Activated CD8-positive, alpha-beta T cell treated with anti-CD3 and anti-CD28 coated beads for 36 hours (primary cell): Measurements from ENCODE around the gene SRBD1. TPM values are rescaled to one million over a fixed set of nuclear protein-coding genes. Genes with fewer than 3 reads are reported as not detected.

Experiments
- ATAC-seq: fragments of 200-7000 bp; cut with Tn5 transposase; one replicate; pipeline ENCODE4 v1.10.0; 2021; ENCODE audit warnings: mild to moderate bottlenecking, moderate library complexity
- CTCF ChIA-PET: fragments of 350-600 bp; sonication (Branson Sonifier 250); formaldehyde crosslinking; loops from one replicate; lab custom pipeline; 2021; ENCODE audit warnings: antibody characterized with exemption; lab: Charles Lee
- POLR2A ChIA-PET: fragments of 350-600 bp; sonication (Branson Sonifier 250); formaldehyde crosslinking; loops from one replicate; lab custom pipeline; 2021; ENCODE audit warnings: antibody characterized with exemption; lab: Charles Lee
- DNase-seq: peaks from one replicate; pipeline ENCODE4 v3.0.0-alpha.2; 2020
- H3K27ac Mint-ChIP-seq: one replicate; pipeline ENCODE4 v1.8.0; 2021; ENCODE audit warnings: mild to moderate bottlenecking, mixed read lengths
- H3K27me3 Mint-ChIP-seq: one replicate; pipeline ENCODE4 v1.8.0; 2021; ENCODE audit warnings: mixed read lengths
- H3K36me3 Mint-ChIP-seq: one replicate; pipeline ENCODE4 v1.8.0; 2021; ENCODE audit warnings: low read depth, mixed read lengths
- H3K4me1 Mint-ChIP-seq: one replicate; pipeline ENCODE4 v1.8.0; 2021; ENCODE audit warnings: low read depth, mixed read lengths
- H3K4me3 Mint-ChIP-seq: one replicate; pipeline ENCODE4 v1.8.0; 2021; ENCODE audit warnings: mild to moderate bottlenecking, moderate library complexity, mixed read lengths
- H3K9me3 Mint-ChIP-seq: one replicate; pipeline ENCODE4 v1.8.0; 2021; ENCODE audit warnings: mixed read lengths
- CTCF ChIP-seq: fragments of 200-600 bp; IDR thresholded peaks from one replicate; pipeline ENCODE4 v1.8.0; 2022; ENCODE audit warnings: antibody characterized with exemption, mild to moderate bottlenecking
- intact Hi-C: fragments of 100-400 bp; cut with micrococcal nuclease; formaldehyde crosslinking; loops from one replicate; pipeline ENCODE4 v1.10.0; 2022
- total RNA-seq, 2 experiments: library from RNA; stranded (reverse); gene quantifications; one replicate each; pipeline ENCODE4 v1.2.3, GENCODE V29; 2021

SRBD1 gene
- total RNA-seq, 2 experiments from 2014 or later, result 14.8 to 21.7 TPM

GRCh38 chr2:45622336-45623075 lies 11.4 kb upstream of the SRBD1 start:
- intact Hi-C loops, result no loop called here
- peaks cover 14% of the 10 kb centered on the region for H3K27me3 Mint-ChIP-seq
- no peak overlapping the region for H3K27ac Mint-ChIP-seq
- POLR2A ChIA-PET, result no interaction called here
- DNase-seq, result no peak
- CTCF ChIA-PET, result no interaction called here
- no peak overlapping the region for H3K4me3 Mint-ChIP-seq
- no peaks in the 10 kb centered on the region for H3K9me3 Mint-ChIP-seq
- no peak for ATAC-seq
- H3K36me3 Mint-ChIP-seq, result no peaks in the 10 kb centered on the region
- TF ChIP-seq CTCF, result no peak
- no peaks in the 10 kb centered on the region for H3K4me1 Mint-ChIP-seq

- ATAC-seq, result no peak
- H3K27ac Mint-ChIP-seq, result no peak overlapping the region
- CTCF ChIA-PET, result interaction anchor here (1.0 to 1.3 kb wide), 4 partner anchors 10 to 163 kb away, joined by 3 to 4 read pairs (median 4); no protein-coding TSS in a partner anchor
- H3K27me3 Mint-ChIP-seq, result peaks cover 6% of the 10 kb centered on the region
- no peak for TF ChIP-seq CTCF
- no peaks in the 10 kb centered on the region for H3K36me3 Mint-ChIP-seq
- no peaks in the 10 kb centered on the region for H3K4me1 Mint-ChIP-seq
- no peak for DNase-seq
- no peaks in the 10 kb centered on the region for H3K9me3 Mint-ChIP-seq
- intact Hi-C loops, result no loop called here
- POLR2A ChIA-PET, result no interaction called here
- no peak overlapping the region for H3K4me3 Mint-ChIP-seq
Measured at GRCh38 chr2:45617496-45617895, 6.4 kb upstream of the SRBD1 start.

- no peak for ATAC-seq
- no peak overlapping the region for H3K4me3 Mint-ChIP-seq
- peaks cover 2% of the 10 kb centered on the region for H3K4me1 Mint-ChIP-seq
- no peaks in the 10 kb centered on the region for H3K9me3 Mint-ChIP-seq
- CTCF ChIA-PET, result interaction anchor here (1.1 to 1.3 kb wide), 2 partner anchors 11 to 33 kb away, joined by 3 to 4 read pairs; no protein-coding TSS in a partner anchor
- no peak for TF ChIP-seq CTCF
- POLR2A ChIA-PET, result no interaction called here
- H3K36me3 Mint-ChIP-seq, result no peaks in the 10 kb centered on the region
- intact Hi-C loops, result no loop called here
- peaks cover 5% of the 10 kb centered on the region for H3K27me3 Mint-ChIP-seq
- DNase-seq, result no peak
- no peak overlapping the region for H3K27ac Mint-ChIP-seq
Measured at GRCh38 chr2:45616658-45617411, 5.8 kb upstream of the SRBD1 start.

DNA sequence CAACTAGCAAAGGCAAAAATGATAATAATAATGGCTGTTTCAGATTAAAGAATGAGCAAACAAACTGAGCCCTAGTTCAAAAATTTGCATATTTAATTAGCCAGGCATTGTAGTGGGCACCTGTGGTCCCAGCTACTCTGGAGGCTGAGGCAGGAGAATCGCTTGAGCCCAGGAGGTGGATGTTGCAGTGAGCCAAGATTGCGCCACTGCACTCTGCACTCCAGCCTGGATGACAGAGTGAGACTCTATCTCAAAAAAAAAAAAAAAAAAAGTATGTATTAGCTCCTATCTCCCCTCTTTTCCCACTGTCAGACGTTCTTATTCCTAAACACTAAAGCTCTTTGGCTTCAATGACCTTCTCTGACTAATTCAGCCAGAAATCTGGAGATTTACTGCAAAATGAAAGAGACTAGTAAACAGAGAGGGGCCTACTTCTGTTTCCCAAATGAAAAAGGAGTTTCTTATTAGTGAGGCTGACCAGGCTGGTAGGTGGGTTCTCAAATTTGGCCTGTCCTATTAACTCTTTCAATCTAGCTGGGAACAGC lies 3.9 kb upstream of the SRBD1 start:
- Mint-ChIP-seq H3K27me3 (peaks cover 3% of the 10 kb centered on the region), H3K4me1 (peaks cover 9% of the 10 kb centered on the region), H3K27ac (no peak overlapping the region), H3K9me3 (no peaks in the 10 kb centered on the region), H3K36me3 (no peaks in the 10 kb centered on the region), H3K4me3 (no peak overlapping the region)
- no peak for TF ChIP-seq CTCF
- intact Hi-C loops, result no loop called here
- CTCF ChIA-PET, result no interaction called here
- ATAC-seq (no peak), DNase-seq (no peak)
- POLR2A ChIA-PET, result no interaction called here

- intact Hi-C loops, result no loop called here
- H3K27ac Mint-ChIP-seq, result no peak overlapping the region
- H3K4me3 Mint-ChIP-seq, result no peak overlapping the region
- H3K27me3 Mint-ChIP-seq, result no peaks in the 10 kb centered on the region
- DNase-seq (no peak), ATAC-seq (no peak)
- H3K4me1 Mint-ChIP-seq, result peaks cover 12% of the 10 kb centered on the region
- CTCF ChIA-PET, result no interaction called here
- no peaks in the 10 kb centered on the region for H3K9me3 Mint-ChIP-seq
- TF ChIP-seq CTCF, result no peak
- no peaks in the 10 kb centered on the region for H3K36me3 Mint-ChIP-seq
- POLR2A ChIA-PET, result no interaction called here
Measured at GRCh38 chr2:45614330-45614729, 3.3 kb upstream of the SRBD1 start.
